Measurements from ENCODE around the gene SERPINB6. TPM values are rescaled to one million over a fixed set of nuclear protein-coding genes. Genes with fewer than 3 reads are reported as not detected.
"Not testable (repeated sequence)": the region's sequence is repeated elsewhere in the genome, so short reads cannot be mapped to it uniquely, and the experiment has no call there.

Gene SERPINB6
- total and polyA plus RNA-seq, 2 experiments from 2014 or later: 95.7 to 149 TPM

DNA sequence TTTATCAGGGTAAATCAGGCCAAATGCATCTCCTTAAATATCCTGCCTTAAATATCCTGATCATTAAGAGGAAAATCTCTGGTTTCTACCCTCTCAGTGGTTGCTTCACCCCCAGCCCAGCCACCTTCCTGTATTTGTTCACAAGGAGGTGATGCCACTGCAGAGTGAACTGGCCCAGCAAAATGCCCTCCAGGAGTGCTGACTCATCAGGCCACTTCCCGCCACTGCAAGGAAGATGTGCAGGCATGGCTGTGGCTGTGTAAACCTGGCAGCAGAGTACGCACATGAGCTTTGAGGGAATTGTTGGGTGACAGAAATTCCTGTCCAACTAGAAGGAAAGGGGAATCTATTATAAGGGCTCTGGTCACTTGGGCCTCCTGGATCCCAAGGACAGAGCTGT, 42.1 kb upstream of the SERPINB6 start:
- H3K4me1 ChIP-seq (ENCODE audit: insufficient read depth): no peaks in the 10 kb centered on the region
- 58 to 71% methylated on average over 2 of the region's 2 CpGs for WGBS, 2 experiments (ENCODE audit: low coverage in 1 of 2, low lambda C conversion rate in 2 of 2, missing lambda C conversion rate in 2 of 2)
- no peaks in the 10 kb centered on the region for H3K27me3 ChIP-seq (replicated peaks; ENCODE audit: insufficient read depth)
- no peak overlapping the region for H3K9ac ChIP-seq
- no peaks in the 10 kb centered on the region for H3K9me2 ChIP-seq (ENCODE audit: insufficient read depth)
- H2AFZ ChIP-seq: no peak overlapping the region
- peaks cover 27% of the 10 kb centered on the region for H3K36me3 ChIP-seq (ENCODE audit: low read depth)
- no peak overlapping the region for H3K4me3 ChIP-seq
- H3K4me2 ChIP-seq (ENCODE audit: unreplicated experiment): no peak overlapping the region
- no peaks in the 10 kb centered on the region for H3F3A ChIP-seq (ENCODE audit: insufficient read depth)
- no peaks in the 10 kb centered on the region for H3K9me3 ChIP-seq (ENCODE audit: low read depth)
- in situ Hi-C loops (cut with MboI): no loop called here
- H3K27ac ChIP-seq: no peak overlapping the region
- peak; percentile 69 for DNase-seq
- TF ChIP-seq EZH2 (IDR thresholded peaks at IDR 0.05; ENCODE audit: insufficient read depth, poor library complexity, severe bottlenecking): no peak
- TF ChIP-seq EZH2phosphoT487 (IDR thresholded peaks at IDR 0.05; ENCODE audit: insufficient read depth, low read depth): no peak
- H3K79me2 ChIP-seq (ENCODE audit: insufficient read depth): no peaks in the 10 kb centered on the region
- no peaks in the 10 kb centered on the region for H4K20me1 ChIP-seq (ENCODE audit: insufficient read depth)

DNA sequence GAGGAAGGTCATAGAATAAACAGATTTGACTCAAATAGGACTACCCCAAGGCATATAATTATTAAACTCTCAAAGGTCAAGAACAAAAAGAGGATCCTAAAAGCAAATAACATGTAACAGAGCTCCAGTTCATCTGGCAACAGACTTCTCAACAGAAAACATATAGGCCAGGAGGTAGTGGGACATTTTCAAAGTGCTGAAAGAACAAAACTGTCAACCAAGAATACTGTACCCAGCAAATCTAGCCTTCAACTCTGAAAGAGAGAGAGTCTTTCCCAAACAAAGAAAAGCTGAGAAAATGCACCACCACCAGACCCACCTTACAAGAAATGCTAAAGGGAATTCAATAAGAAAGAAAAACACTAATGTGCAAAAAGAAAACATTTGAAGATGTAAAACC, 40.2 kb upstream of the SERPINB6 start:
- H3K4me2 ChIP-seq (ENCODE audit: unreplicated experiment): no peak overlapping the region
- no peak overlapping the region for H3K27ac ChIP-seq
- H3K4me3 ChIP-seq: no peak overlapping the region
- no peaks in the 10 kb centered on the region for H4K20me1 ChIP-seq (ENCODE audit: insufficient read depth)
- H3K9ac ChIP-seq: no peak overlapping the region
- no peak for TF ChIP-seq EZH2 (IDR thresholded peaks at IDR 0.05; ENCODE audit: insufficient read depth, poor library complexity, severe bottlenecking)
- no peak for TF ChIP-seq EZH2phosphoT487 (IDR thresholded peaks at IDR 0.05; ENCODE audit: insufficient read depth, low read depth)
- no peaks in the 10 kb centered on the region for H3K9me3 ChIP-seq (ENCODE audit: low read depth)
- H3K79me2 ChIP-seq (ENCODE audit: insufficient read depth): no peaks in the 10 kb centered on the region
- H3K9me2 ChIP-seq (ENCODE audit: insufficient read depth): no peaks in the 10 kb centered on the region
- no peaks in the 10 kb centered on the region for H3K4me1 ChIP-seq (ENCODE audit: insufficient read depth)
- H3K27me3 ChIP-seq (replicated peaks; ENCODE audit: insufficient read depth): no peaks in the 10 kb centered on the region
- DNase-seq: no peak
- no peak overlapping the region for H2AFZ ChIP-seq
- peaks cover 37% of the 10 kb centered on the region for H3K36me3 ChIP-seq (ENCODE audit: low read depth)
- in situ Hi-C loops (cut with MboI): no loop called here
- H3F3A ChIP-seq (ENCODE audit: insufficient read depth): no peaks in the 10 kb centered on the region

DNA sequence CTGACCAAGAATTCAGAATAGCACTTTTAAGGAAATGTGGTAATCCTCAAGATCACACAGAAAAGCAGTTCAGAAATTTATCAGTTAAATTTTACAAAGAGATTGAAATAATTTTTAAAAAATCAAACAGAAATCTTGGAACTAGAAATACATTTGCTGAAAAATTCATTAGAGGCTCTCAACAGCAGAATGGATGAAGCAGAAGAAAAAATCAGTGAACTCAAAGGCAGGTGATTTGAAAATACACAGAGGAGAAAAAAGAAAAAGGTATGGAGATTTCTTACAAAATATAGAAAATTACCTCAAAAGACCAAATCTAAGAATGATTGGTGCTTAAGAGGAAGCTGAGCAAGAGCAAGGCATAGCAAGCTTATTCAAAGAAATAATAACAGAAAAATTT, 39.8 kb upstream of the SERPINB6 start:
- DNase-seq: no peak
- no peak overlapping the region for H3K9ac ChIP-seq
- TF ChIP-seq EZH2phosphoT487 (IDR thresholded peaks at IDR 0.05; ENCODE audit: insufficient read depth, low read depth) (no peak), EZH2 (IDR thresholded peaks at IDR 0.05; ENCODE audit: insufficient read depth, poor library complexity, severe bottlenecking) (no peak)
- H3K79me2 ChIP-seq (ENCODE audit: insufficient read depth): no peaks in the 10 kb centered on the region
- H3K4me2 ChIP-seq (ENCODE audit: unreplicated experiment): no peak overlapping the region
- no peak overlapping the region for H2AFZ ChIP-seq
- no peaks in the 10 kb centered on the region for H3K27me3 ChIP-seq (replicated peaks; ENCODE audit: insufficient read depth)
- in situ Hi-C loops (cut with MboI): no loop called here
- no peaks in the 10 kb centered on the region for H4K20me1 ChIP-seq (ENCODE audit: insufficient read depth)
- peaks cover 37% of the 10 kb centered on the region for H3K36me3 ChIP-seq (ENCODE audit: low read depth)
- H3K4me3 ChIP-seq: no peak overlapping the region
- no peaks in the 10 kb centered on the region for H3F3A ChIP-seq (ENCODE audit: insufficient read depth)
- H3K9me2 ChIP-seq (ENCODE audit: insufficient read depth): no peaks in the 10 kb centered on the region
- no peaks in the 10 kb centered on the region for H3K9me3 ChIP-seq (ENCODE audit: low read depth)
- no peak overlapping the region for H3K27ac ChIP-seq
- no peaks in the 10 kb centered on the region for H3K4me1 ChIP-seq (ENCODE audit: insufficient read depth)

GRCh38 chr6:3009930-3010329, 38.6 kb upstream of the SERPINB6 start:
- Histone ChIP-seq H3K36me3 (ENCODE audit: low read depth) (peaks cover 37% of the 10 kb centered on the region), H3K4me3 (no peak overlapping the region), H3F3A (ENCODE audit: insufficient read depth) (no peaks in the 10 kb centered on the region), H3K9me2 (ENCODE audit: insufficient read depth) (no peaks in the 10 kb centered on the region), H3K79me2 (ENCODE audit: insufficient read depth) (no peaks in the 10 kb centered on the region), H2AFZ (no peak overlapping the region), H3K4me1 (ENCODE audit: insufficient read depth) (no peaks in the 10 kb centered on the region), H3K27ac (no peak overlapping the region), H4K20me1 (ENCODE audit: insufficient read depth) (no peaks in the 10 kb centered on the region), H3K9ac (no peak overlapping the region), H3K9me3 (ENCODE audit: low read depth) (no peaks in the 10 kb centered on the region), H3K27me3 (replicated peaks; ENCODE audit: insufficient read depth) (no peaks in the 10 kb centered on the region), H3K4me2 (ENCODE audit: unreplicated experiment) (no peak overlapping the region)
- TF ChIP-seq EZH2phosphoT487 (IDR thresholded peaks at IDR 0.05; ENCODE audit: insufficient read depth, low read depth) (no peak), EZH2 (IDR thresholded peaks at IDR 0.05; ENCODE audit: insufficient read depth, poor library complexity, severe bottlenecking) (no peak)
- 79 to 86% methylated on average over 3 of the region's 3 CpGs for WGBS, 2 experiments (ENCODE audit: low coverage in 1 of 2, low lambda C conversion rate in 2 of 2, missing lambda C conversion rate in 2 of 2)
- DNase-seq: no peak
- in situ Hi-C loops (cut with MboI): no loop called here

DNA sequence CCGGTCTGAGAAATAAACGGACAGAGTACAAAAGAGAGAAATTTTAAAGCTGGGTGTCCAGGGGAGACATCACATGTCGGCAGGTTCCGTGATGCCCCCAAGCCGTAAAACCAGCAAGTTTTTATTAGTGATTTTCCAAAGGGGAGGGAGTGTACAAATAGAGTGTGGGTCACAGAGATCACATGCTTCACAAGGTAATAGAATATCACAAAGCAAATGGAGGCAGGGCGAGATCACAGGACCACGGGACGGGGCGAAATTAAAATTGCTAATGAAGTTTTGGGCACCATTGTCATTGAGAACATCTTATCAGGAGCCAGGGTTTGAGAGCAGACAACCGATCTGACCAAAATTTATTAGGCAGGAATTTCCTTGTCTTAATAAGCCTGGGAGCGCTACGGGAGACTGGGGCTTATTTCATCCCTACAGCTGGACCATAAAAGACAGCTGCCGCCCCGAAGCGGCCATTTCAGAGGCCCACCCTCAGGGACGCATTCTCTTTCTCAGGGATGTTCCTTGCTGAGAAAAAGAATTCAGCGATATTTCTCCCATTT, 37.4 kb upstream of the SERPINB6 start:
- H3F3A ChIP-seq (ENCODE audit: insufficient read depth); in situ Hi-C loops (cut with MboI); H2AFZ ChIP-seq; H3K27me3 ChIP-seq (replicated peaks; ENCODE audit: insufficient read depth); H3K4me1 ChIP-seq (ENCODE audit: insufficient read depth); H3K9ac ChIP-seq; H3K9me2 ChIP-seq (ENCODE audit: insufficient read depth); H3K4me2 ChIP-seq (ENCODE audit: unreplicated experiment); H3K27ac ChIP-seq; H4K20me1 ChIP-seq (ENCODE audit: insufficient read depth); H3K79me2 ChIP-seq (ENCODE audit: insufficient read depth); H3K4me3 ChIP-seq; DNase-seq; H3K9me3 ChIP-seq (ENCODE audit: low read depth): not testable (repeated sequence)
- peaks cover 37% of the 10 kb centered on the region for H3K36me3 ChIP-seq (ENCODE audit: low read depth)
- 97 to 98% methylated on average over 17 of the region's 17 CpGs for WGBS, 2 experiments (ENCODE audit: low coverage in 1 of 2, low lambda C conversion rate in 2 of 2, missing lambda C conversion rate in 2 of 2)

All from GM23248 (cell line).